MM.1S (cell line): ENCODE results near the gene SYNE4.
"Not testable (repeated sequence)": the region's sequence is repeated elsewhere in the genome, so short reads cannot be mapped to it uniquely, and the experiment has no call there.

Source experiments
- CTCF ChIP-seq: fragments of 300-600 bp; sonication (generic); IDR thresholded peaks from 2 replicates; pipeline ENCODE4 v1.5.1; 2016; ENCODE audit warnings: antibody characterized with exemption, low read length, mixed read lengths
- EZH2phosphoT487 ChIP-seq: fragments of 300-600 bp; sonication (generic); IDR thresholded peaks from 2 replicates; pipeline ENCODE4 v1.6.1; 2018; ENCODE audit warnings: antibody characterized with exemption, low read length

- not testable (repeated sequence) for TF ChIP-seq CTCF, EZH2phosphoT487
Measured at GRCh38 chr19:35957411-35957810, 51.2 kb downstream of the SYNE4 start.
